H1 (cell line): ENCODE measurements around the gene ELMO1. TPM values are rescaled to one million over a fixed set of nuclear protein-coding genes. Genes with fewer than 3 reads are reported as not detected.

Source experiments
- CTCF ChIA-PET: fragments of 300-600 bp; sonication (Branson Sonifier 250); formaldehyde crosslinking; loops from one replicate; lab custom pipeline; 2021; ENCODE audit not compliant: partially characterized antibody; lab: Charles Lee
- POLR2A ChIA-PET: fragments of 300-600 bp; sonication (Branson Sonifier 250); formaldehyde crosslinking; loops from one replicate; lab custom pipeline; 2021; ENCODE audit warnings: inconsistent platforms; ENCODE audit not compliant: partially characterized antibody; lab: Charles Lee
- DNase-seq, 2 experiments: peaks; one replicate each; pipeline versions ENCODE4 v3.0.0 to v3.0.0-alpha.2; 2010 to 2022; ENCODE audit warnings: low spot score in 2 of 2, low read depth in 1 of 2, mixed read lengths in 1 of 2
- FAIRE-seq: peaks from 2 replicates; lab custom pipeline; 2011; peaks lifted over from hg19 to GRCh38; lab: Jason Lieb, UNC
- H2AFZ ChIP-seq: 2 replicates; pipeline ENCODE4 v1.8.1; 2012; ENCODE audit warnings: low read length, inconsistent platforms
- H2AK5ac ChIP-seq: 2 replicates; pipeline ENCODE4 v1.6.1; 2013; ENCODE audit warnings: low read depth, low read length
- H2BK120ac ChIP-seq: replicated peaks from 2 replicates; pipeline ENCODE3; 2013; ENCODE audit warnings: low read depth, low read length, inconsistent platforms
- H2BK12ac ChIP-seq: 2 replicates; pipeline ENCODE4 v1.6.1; 2013; ENCODE audit warnings: low read depth, low read length
- H2BK15ac ChIP-seq: 2 replicates; pipeline ENCODE4 v1.6.1; 2013; ENCODE audit warnings: low read length
- H2BK20ac ChIP-seq: 2 replicates; pipeline ENCODE4 v1.6.1; 2013; ENCODE audit warnings: low read length
- H2BK5ac ChIP-seq: 2 replicates; pipeline ENCODE4 v1.6.1; 2013; ENCODE audit warnings: low read depth, low read length
- H3K14ac ChIP-seq: 2 replicates; pipeline ENCODE4 v1.6.1; 2013; ENCODE audit warnings: inconsistent platforms; ENCODE audit not compliant: insufficient read length
- H3K18ac ChIP-seq: 2 replicates; pipeline ENCODE4 v1.6.1; 2013; ENCODE audit warnings: low read length; ENCODE audit errors: extremely low read depth
- H3K23ac ChIP-seq: 2 replicates; pipeline ENCODE4 v1.6.1; 2013; ENCODE audit warnings: inconsistent platforms; ENCODE audit not compliant: insufficient read length
- H3K23me2 ChIP-seq: 2 replicates; pipeline ENCODE4 v1.6.1; 2013; ENCODE audit warnings: low read depth, low read length
- H3K27ac ChIP-seq: 2 replicates; pipeline ENCODE4 v1.6.1; 2011; ENCODE audit warnings: low read depth, low read length, inconsistent platforms
- H3K27me3 ChIP-seq, 4 experiments: replicated peaks in 1 of 4; 1 replicate in 1 of 4; 2 replicates in 3 of 4; pipeline versions ENCODE4 v1.6.1 to v1.8.1; 2011 to 2013; ENCODE audit warnings: low read length in 3 of 4, mild to moderate bottlenecking in 3 of 4, inconsistent platforms in 2 of 4, mixed read lengths in 2 of 4, moderate library complexity in 1 of 4; ENCODE audit not compliant: control insufficient read depth in 3 of 4, insufficient read depth in 3 of 4; ENCODE audit errors: extremely low read depth in 1 of 4
- H3K36me3 ChIP-seq, 4 experiments: 2 replicates each; pipeline versions ENCODE4 v1.6.1 to v1.8.1; 2011 to 2013; ENCODE audit warnings: mild to moderate bottlenecking in 4 of 4, low read length in 3 of 4, moderate library complexity in 2 of 4, control low read depth in 1 of 4, inconsistent platforms in 1 of 4; ENCODE audit not compliant: insufficient read depth in 4 of 4, control insufficient read depth in 2 of 4
- H3K4ac ChIP-seq: replicated peaks from 2 replicates; pipeline ENCODE3; 2013; ENCODE audit warnings: low read length, low read depth, mixed read lengths, inconsistent platforms; ENCODE audit not compliant: insufficient read length
- H3K4me1 ChIP-seq, 4 experiments: replicated peaks in 1 of 4; 1 replicate in 1 of 4; 2 replicates in 3 of 4; pipeline versions ENCODE4 v1.6.1 to v1.8.1; 2011 to 2013; ENCODE audit warnings: low read length in 3 of 4, inconsistent platforms in 2 of 4, mixed read lengths in 1 of 4; ENCODE audit not compliant: insufficient read depth in 4 of 4, control insufficient read depth in 3 of 4
- H3K4me2 ChIP-seq, 2 experiments: 2 replicates each; pipeline versions ENCODE4 v1.6.1 to v1.8.1; 2011 to 2013; ENCODE audit warnings: low read depth in 2 of 2, low read length in 2 of 2, control low read depth in 1 of 2, inconsistent platforms in 1 of 2, mild to moderate bottlenecking in 1 of 2; ENCODE audit not compliant: insufficient read depth in 1 of 2
- H3K4me3 ChIP-seq, 4 experiments: fragments of 200-600, 300-600 bp in 1 of 4; sonication (generic), shearing (Covaris generic), sonication (Bioruptor Twin) in 1 of 4; 2 replicates each; pipeline versions ENCODE4 v1.5.1 to v1.8.1; 2011 to 2016; ENCODE audit warnings: low read length in 4 of 4, low read depth in 3 of 4, control low read depth in 2 of 4, inconsistent platforms in 2 of 4, mild to moderate bottlenecking in 2 of 4, mixed read lengths in 1 of 4, moderate library complexity in 1 of 4; ENCODE audit not compliant: insufficient read depth in 2 of 4; ENCODE audit errors: extremely low read depth in 1 of 4
- H3K56ac ChIP-seq: replicated peaks from 2 replicates; pipeline ENCODE3; 2013; ENCODE audit warnings: low read depth, mild to moderate bottlenecking, mixed read lengths, low read length, inconsistent platforms; ENCODE audit not compliant: insufficient read length
- H3K79me1 ChIP-seq: 2 replicates; pipeline ENCODE4 v1.6.1; 2013; ENCODE audit warnings: low read depth, low read length, control low read depth
- H3K79me2 ChIP-seq, 2 experiments: 2 replicates each; pipeline versions ENCODE4 v1.6.1 to v1.8.1; 2012 to 2013; ENCODE audit warnings: low read length in 2 of 2, mild to moderate bottlenecking in 2 of 2, inconsistent platforms in 1 of 2; ENCODE audit not compliant: insufficient read depth in 2 of 2, control insufficient read depth in 1 of 2
- H3K9ac ChIP-seq, 4 experiments: replicated peaks in 1 of 4; 1 replicate in 1 of 4; 2 replicates in 3 of 4; pipeline versions ENCODE4 v1.6.1 to v1.8.1; 2011 to 2013; ENCODE audit warnings: low read depth in 3 of 4, low read length in 3 of 4, control low read depth in 2 of 4, mild to moderate bottlenecking in 2 of 4, moderate library complexity in 2 of 4, inconsistent platforms in 1 of 4; ENCODE audit errors: extremely low read depth in 1 of 4
- H3K9me3 ChIP-seq, 2 experiments: 2 replicates each; pipeline versions ENCODE4 v1.6.1 to v1.8.1; 2012 to 2013; ENCODE audit warnings: mild to moderate bottlenecking in 2 of 2, moderate library complexity in 2 of 2, control low read depth in 1 of 2, inconsistent platforms in 1 of 2, low read depth in 1 of 2, low read length in 1 of 2, mixed read lengths in 1 of 2; ENCODE audit not compliant: insufficient read depth in 2 of 2
- H4K20me1 ChIP-seq, 2 experiments: replicated peaks in 1 of 2; 2 replicates each; pipeline versions ENCODE3 to v1.8.1; 2011 to 2013; ENCODE audit warnings: inconsistent platforms in 2 of 2, low read length in 2 of 2, mild to moderate bottlenecking in 1 of 2; ENCODE audit not compliant: insufficient read depth in 2 of 2, control insufficient read depth in 1 of 2
- H4K5ac ChIP-seq: 2 replicates; pipeline ENCODE4 v1.6.1; 2013; ENCODE audit warnings: low read length, low read depth, mixed read lengths, inconsistent platforms; ENCODE audit not compliant: insufficient read length
- H4K8ac ChIP-seq: 2 replicates; pipeline ENCODE4 v1.8.0; 2013; ENCODE audit warnings: mild to moderate bottlenecking, moderate library complexity, low read length, inconsistent platforms; ENCODE audit not compliant: insufficient read depth; ENCODE audit errors: extremely low read depth
- H4K91ac ChIP-seq: replicated peaks from 2 replicates; pipeline ENCODE3; 2013; ENCODE audit warnings: low read length, mixed read lengths, inconsistent platforms; ENCODE audit not compliant: insufficient read length
- CHD2 ChIP-seq: IDR thresholded peaks from 2 replicates; pipeline ENCODE4 v1.6.1; 2012; ENCODE audit warnings: low read length, improper control_type of control experiment
- GABPA ChIP-seq: IDR thresholded peaks from 2 replicates; pipeline ENCODE4 v1.6.1; 2011; ENCODE audit warnings: mild to moderate bottlenecking, low read length, moderate library complexity, borderline replicate concordance; ENCODE audit not compliant: insufficient read depth
- GTF2F1 ChIP-seq: IDR thresholded peaks from 2 replicates; pipeline ENCODE4 v1.6.1; 2012; ENCODE audit warnings: low read depth, low read length, improper control_type of control experiment, borderline replicate concordance
- KDM1A ChIP-seq: fragments of 200-600, 300-600 bp; sonication (generic); IDR thresholded peaks from 2 replicates; pipeline ENCODE4 v1.7.1; 2016; ENCODE audit warnings: mild to moderate bottlenecking, low read length, borderline replicate concordance
- KDM4A ChIP-seq: IDR thresholded peaks from one replicate; pipeline ENCODE4 v1.7.1; 2012; ENCODE audit warnings: low read depth, mild to moderate bottlenecking, moderate library complexity, low read length, inconsistent platforms; ENCODE audit not compliant: severe bottlenecking
- POLR2AphosphoS5 ChIP-seq: IDR thresholded peaks from 2 replicates; pipeline ENCODE4 v1.6.1; 2011; ENCODE audit warnings: low read depth, low read length
- RXRA ChIP-seq: IDR thresholded peaks from 2 replicates; pipeline ENCODE4 v1.6.1; 2011; ENCODE audit warnings: low read depth, mild to moderate bottlenecking, low read length, moderate library complexity; ENCODE audit not compliant: insufficient read depth
- SAP30 ChIP-seq: fragments of 300-600 bp; sonication (generic); IDR thresholded peaks from 2 replicates; pipeline ENCODE4 v1.7.1; 2012; ENCODE audit warnings: low read length, moderate library complexity, mild to moderate bottlenecking, inconsistent platforms; ENCODE audit not compliant: insufficient read depth, insufficient replicate concordance
- SIN3A ChIP-seq, 2 experiments: IDR thresholded peaks in 1 of 2; conservative IDR thresholded peaks in 1 of 2; 2 replicates each; pipeline ENCODE4 v1.6.1; 2011 to 2012; ENCODE audit warnings: low read length in 2 of 2, improper control_type of control experiment in 1 of 2, low read depth in 1 of 2, mild to moderate bottlenecking in 1 of 2
- TBP ChIP-seq: IDR thresholded peaks from 2 replicates; pipeline ENCODE4 v1.6.1; 2011; ENCODE audit warnings: low read depth, low read length, improper control_type of control experiment
- TEAD4 ChIP-seq: IDR thresholded peaks from 2 replicates; pipeline ENCODE4 v1.6.1; 2012; ENCODE audit warnings: low read depth, low read length, inconsistent platforms, mixed read lengths
- WGBS, 2 experiments: shearing (Covaris generic) in 1 of 2; methylation state at CpG; one replicate each; pipeline versions ENCODE4 v1.1.6 to v1.1.7; 2013 to 2015; ENCODE audit warnings: low lambda C conversion rate in 2 of 2, mixed read lengths in 2 of 2, inconsistent platforms in 1 of 2, low coverage in 1 of 2, missing lambda C conversion rate in 1 of 2; ENCODE audit not compliant: insufficient replicate concordance in 2 of 2, insufficient coverage in 1 of 2, insufficient read length in 1 of 2; ENCODE audit errors: extremely low coverage in 1 of 2, missing lambda C conversion rate in 1 of 2; 5-methylcytosine and 5-hydroxymethylcytosine counted together
- polyA plus RNA-seq, 7 experiments: library from polyadenylated mRNA; depleted of rRNA in 3 of 7; stranded (reverse) in 5 of 7; unstranded in 2 of 7; fragments of >200 nt in 5 of 7; fragments of 200-250 nt in 2 of 7; gene quantifications; 1 replicate in 5 of 7; 2 replicates in 1 of 7; 4 replicates in 1 of 7; pipeline versions ENCODE4 v1.2.1 to v1.2.3, GENCODE V29; 2011 to 2013; ENCODE audit warnings: missing spikeins in 2 of 7, mixed read lengths in 2 of 7
- total RNA-seq: library from RNA; stranded (reverse); fragmentation: NEBNext Ultra II Directional; extraction: Animal tissue kit (Norgen Biotek cat#: 25700); gene quantifications from 2 replicates; pipeline ENCODE4 v1.2.1, GENCODE V29; 2021

Gene ELMO1
- total and polyA plus RNA-seq, 2 of the 8 experiments (the other 6 are each of a cell fraction or from before 2014, with no cell fraction given), result 18.4 to 21.0 TPM

GRCh38 chr7:37349979-37350590 lies 98.6 kb downstream of the ELMO1 start:
- FAIRE-seq, result no peak
- Histone ChIP-seq H2BK5ac (no peak overlapping the region), H2BK120ac (no peak overlapping the region), H3K27ac (no peak overlapping the region), H4K5ac (no peak overlapping the region), H2BK12ac (no peak overlapping the region), H3K23ac (no peak overlapping the region), H3K4me3 (no peak overlapping the region), H3K56ac (no peak overlapping the region), H3K36me3 (no peaks in the 10 kb centered on the region), H3K79me1 (no peaks in the 10 kb centered on the region; the same call in 1 of the 2 replicates), H3K23me2 (no peaks in the 10 kb centered on the region), H3K14ac (no peak overlapping the region), H4K91ac (no peak overlapping the region), H3K18ac (no peak overlapping the region), H3K27me3 (no peaks in the 10 kb centered on the region), H2AFZ (no peak overlapping the region), H2BK20ac (no peak overlapping the region), H2AK5ac (no peak overlapping the region), H3K4me1 (peaks cover 2 to 7% (median 4%) of the 10 kb centered on the region in 4 experiments; a peak in 5 of 7 replicates), H3K4me2 (no peak overlapping the region), H3K9ac (no peak overlapping the region), H2BK15ac (no peak overlapping the region), H3K79me2 (no peaks in the 10 kb centered on the region), H4K8ac (no peak overlapping the region), H3K4ac (no peak overlapping the region), H4K20me1 (no peaks in the 10 kb centered on the region), H3K9me3 (no peaks in the 10 kb centered on the region)
- TF ChIP-seq TEAD4 (no peak), GABPA (no peak), RXRA (no peak), CHD2 (no peak), KDM4A (no peak), KDM1A (no peak), POLR2AphosphoS5 (no peak), SIN3A (conservative IDR thresholded peaks at IDR 0.05 in 1 of 2, IDR thresholded peaks at IDR 0.05 in 1 of 2; ENCODE audit: low read depth in 1 of 2, low read length in 2 of 2) (no peak), TBP (no peak), GTF2F1 (no peak), SAP30 (no peak)
- ChIA-PET CTCF (interaction anchor here (1.2 to 2.4 kb wide), 3 partner anchors 15 to 145 kb away, joined by 3 to 7 read pairs (median 3); no protein-coding TSS in a partner anchor), POLR2A (no interaction called here)
- 95% methylated on average over 8 of the region's 8 CpGs; no CpG with 5 or more reads in 1 of the 2 experiments for WGBS, 2 experiments
- no peak for DNase-seq
